Colonic mucosa (tissue), 4 donors: ENCODE measurements around the gene DGKZ. TPM values are rescaled to one million over a fixed set of nuclear protein-coding genes. Genes with fewer than 3 reads are reported as not detected.

ENCODE experiments used
- DNase-seq: peaks from one replicate; pipeline ENCODE4 v3.0.0-alpha.2; 2020
- H3K27ac ChIP-seq: fragments of 200-600 bp; one replicate; pipeline ENCODE4 v1.8.0; 2021
- H3K27me3 ChIP-seq: fragments of 200-600 bp; one replicate; pipeline ENCODE4 v1.8.0; 2021
- H3K36me3 ChIP-seq: fragments of 200-600 bp; one replicate; pipeline ENCODE4 v1.8.0; 2021
- H3K4me1 ChIP-seq: fragments of 200-600 bp; one replicate; pipeline ENCODE4 v1.8.0; 2021; ENCODE audit warnings: mild to moderate bottlenecking
- H3K4me3 ChIP-seq: fragments of 200-600 bp; one replicate; pipeline ENCODE4 v1.8.0; 2021
- H3K9ac ChIP-seq, 2 donors: one replicate each; pipeline ENCODE4 v1.7.0; 2013; ENCODE audit warnings: control low read depth in 2 of 2, low read depth in 2 of 2, low read length in 2 of 2
- H3K9me3 ChIP-seq: fragments of 200-600 bp; one replicate; pipeline ENCODE4 v1.8.0; 2021
- intact Hi-C: fragments of 100-400 bp; cut with DNase I; formaldehyde crosslinking; loops from one replicate; pipeline ENCODE4 v1.14.1; 2022
- total RNA-seq, 2 donors: library from RNA; stranded (reverse); fragmentation: NEBNext Ultra II Directional in 1 of 2; extraction: Animal tissue kit (Norgen Biotek cat#: 25700) in 1 of 2; gene quantifications; one replicate each; pipeline ENCODE4 v1.2.1, GENCODE V29; 2021
- TF ChIP-seq, protein P1 (sequence below): fragments of 200-600 bp; IDR thresholded peaks from one replicate; pipeline ENCODE4 v1.8.0; 2022; ENCODE audit warnings: antibody characterized with exemption, mild to moderate bottlenecking
- donor health status: healthy.
- donor health status: DM: no; HTN: no; CAD: no.
- donor health status: DM: no; HTN: no; CAD: no.

DGKZ gene
- total RNA-seq, 2 donors from 2014 or later = 42.7 to 83.8 TPM

GRCh38 chr11:46391578-46392420 is 44.5 kb downstream of the DGKZ start, which contains the start of gene CHRM4:
Gene CHRM4, minus strand, starts transcription at chr11:46391776. Its CDS starts 5,219 bp downstream, at chr11:46386557.
- Histone ChIP-seq H3K9me3 (no peaks in the 10 kb centered on the region), H3K4me1 (peaks cover 16% of the 10 kb centered on the region), H3K27me3 (peaks cover 57% of the 10 kb centered on the region), H3K4me3 (peak within 1 kb of the TSS; percentile 40), H3K27ac (no peak within 1 kb of the TSS), H3K36me3 (no peaks in the 10 kb centered on the region), H3K9ac (no peak within 1 kb of the TSS)
- TF ChIP-seq, protein P1, sequence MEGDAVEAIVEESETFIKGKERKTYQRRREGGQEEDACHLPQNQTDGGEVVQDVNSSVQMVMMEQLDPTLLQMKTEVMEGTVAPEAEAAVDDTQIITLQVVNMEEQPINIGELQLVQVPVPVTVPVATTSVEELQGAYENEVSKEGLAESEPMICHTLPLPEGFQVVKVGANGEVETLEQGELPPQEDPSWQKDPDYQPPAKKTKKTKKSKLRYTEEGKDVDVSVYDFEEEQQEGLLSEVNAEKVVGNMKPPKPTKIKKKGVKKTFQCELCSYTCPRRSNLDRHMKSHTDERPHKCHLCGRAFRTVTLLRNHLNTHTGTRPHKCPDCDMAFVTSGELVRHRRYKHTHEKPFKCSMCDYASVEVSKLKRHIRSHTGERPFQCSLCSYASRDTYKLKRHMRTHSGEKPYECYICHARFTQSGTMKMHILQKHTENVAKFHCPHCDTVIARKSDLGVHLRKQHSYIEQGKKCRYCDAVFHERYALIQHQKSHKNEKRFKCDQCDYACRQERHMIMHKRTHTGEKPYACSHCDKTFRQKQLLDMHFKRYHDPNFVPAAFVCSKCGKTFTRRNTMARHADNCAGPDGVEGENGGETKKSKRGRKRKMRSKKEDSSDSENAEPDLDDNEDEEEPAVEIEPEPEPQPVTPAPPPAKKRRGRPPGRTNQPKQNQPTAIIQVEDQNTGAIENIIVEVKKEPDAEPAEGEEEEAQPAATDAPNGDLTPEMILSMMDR = no peak
- intact Hi-C loops = loop anchor here (2.0 kb wide), 1 partner anchor 145 kb away; no protein-coding TSS in a partner anchor
- DNase-seq = no peak

DNA sequence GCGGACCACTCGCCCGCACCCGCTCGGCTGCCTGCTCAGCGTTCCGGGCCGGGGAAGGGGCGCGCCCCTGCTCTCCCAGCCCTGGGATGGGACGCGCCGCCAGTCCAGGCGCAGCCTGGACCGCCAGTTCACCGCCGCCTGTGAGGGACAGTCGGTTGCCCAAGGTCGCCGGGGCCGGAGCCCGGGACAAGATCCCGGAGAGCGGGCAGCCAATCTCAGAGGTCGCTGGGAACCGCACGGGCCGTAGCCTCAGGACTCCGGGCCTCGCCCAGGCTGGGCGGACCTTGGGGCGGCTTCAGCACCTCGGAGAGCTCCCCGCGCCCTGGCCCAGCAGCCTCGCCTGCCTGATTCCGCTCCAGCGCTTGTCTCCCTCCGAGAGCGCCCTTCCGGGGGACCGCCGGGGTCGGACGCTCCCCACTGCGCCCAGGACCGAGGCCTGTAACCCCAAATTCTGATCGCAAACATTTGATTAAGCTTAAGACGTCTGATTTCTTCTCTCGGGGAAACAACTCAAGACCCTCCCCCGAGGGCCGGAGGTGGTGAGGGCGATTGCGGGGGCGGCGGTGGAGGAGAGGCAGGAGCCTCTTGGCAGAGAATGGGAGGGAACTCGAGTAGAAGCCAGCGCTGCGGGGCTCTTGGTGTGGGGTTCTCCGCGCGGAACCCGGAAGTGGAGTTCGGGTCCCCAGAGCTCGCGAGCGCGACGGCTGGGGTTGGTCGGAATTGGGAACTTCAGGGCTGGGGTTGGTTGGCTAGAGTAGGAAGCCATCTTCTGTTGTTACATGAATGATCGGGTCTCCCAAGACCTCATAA is 45.4 kb downstream of the DGKZ start:
- peak; percentile 85 for DNase-seq
- Histone ChIP-seq H3K27me3 (peaks cover 51% of the 10 kb centered on the region), H3K4me3 (peak overlapping the region; percentile 40), H3K9ac (no peak overlapping the region), H3K27ac (no peak overlapping the region), H3K36me3 (no peaks in the 10 kb centered on the region), H3K9me3 (no peaks in the 10 kb centered on the region), H3K4me1 (peaks cover 16% of the 10 kb centered on the region)
- intact Hi-C loops = loop anchor here (2.0 kb wide), 1 partner anchor 144 kb away; no protein-coding TSS in a partner anchor
- TF ChIP-seq, protein P1 = no peak

DNA sequence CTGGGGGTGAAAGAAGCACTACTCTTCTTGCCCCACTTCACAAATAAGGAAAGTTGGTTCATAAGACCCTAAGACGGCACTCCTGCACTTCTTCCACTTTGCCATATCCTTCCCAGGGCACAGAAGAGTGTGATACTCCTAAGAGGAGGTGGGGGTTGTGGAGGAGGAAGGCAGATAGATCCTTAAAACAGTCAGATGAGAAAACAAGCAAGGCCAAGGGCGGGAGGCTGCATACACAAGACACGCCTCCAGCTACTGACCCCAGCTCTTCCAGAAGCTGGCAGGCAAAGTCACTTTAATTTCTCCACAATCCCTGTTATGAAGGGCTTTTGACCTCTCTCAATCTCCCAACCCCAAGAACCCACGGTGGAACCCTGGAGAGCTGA is 46.0 kb downstream of the DGKZ start:
- Histone ChIP-seq H3K9me3 (no peaks in the 10 kb centered on the region), H3K4me1 (peaks cover 16% of the 10 kb centered on the region), H3K4me3 (no peak overlapping the region), H3K27ac (no peak overlapping the region), H3K27me3 (peaks cover 45% of the 10 kb centered on the region), H3K9ac (no peak overlapping the region), H3K36me3 (no peaks in the 10 kb centered on the region)
- intact Hi-C loops = loop anchor here (2.0 kb wide), 1 partner anchor 144 kb away; no protein-coding TSS in a partner anchor
- no peak for DNase-seq
- TF ChIP-seq, protein P1 = no peak

DNA sequence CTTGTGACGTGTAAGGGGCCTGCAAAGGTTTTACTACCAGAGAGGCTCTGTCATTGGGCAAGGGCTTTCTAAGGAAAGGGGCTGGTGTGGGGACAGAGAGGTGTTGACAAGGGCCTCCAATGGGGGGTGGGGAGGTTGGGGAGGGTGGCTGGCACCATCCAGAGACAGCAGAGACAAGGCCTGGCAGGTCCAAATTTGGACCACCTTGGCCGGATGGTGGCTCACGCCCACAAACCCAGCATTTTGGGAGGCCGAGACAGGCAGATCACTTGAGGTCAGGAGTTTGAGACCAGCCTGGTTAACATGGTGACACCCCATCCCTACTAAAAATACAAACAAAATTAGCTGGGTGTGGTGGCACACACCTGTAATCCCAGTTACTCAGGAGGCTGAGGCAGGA is 46.5 kb downstream of the DGKZ start:
- no peak for DNase-seq
- intact Hi-C loops = loop anchor here (2.0 kb wide), 1 partner anchor 143 kb away; no protein-coding TSS in a partner anchor
- no peak overlapping the region for H3K4me3 ChIP-seq
- H3K9ac ChIP-seq = no peak overlapping the region
- H3K36me3 ChIP-seq = no peaks in the 10 kb centered on the region
- peaks cover 40% of the 10 kb centered on the region for H3K27me3 ChIP-seq
- TF ChIP-seq, protein P1 = no peak
- H3K9me3 ChIP-seq = no peaks in the 10 kb centered on the region
- peaks cover 16% of the 10 kb centered on the region for H3K4me1 ChIP-seq
- no peak overlapping the region for H3K27ac ChIP-seq

- H3K4me3 ChIP-seq = no peak overlapping the region
- no peak overlapping the region for H3K9ac ChIP-seq
- no peaks in the 10 kb centered on the region for H3K4me1 ChIP-seq
- DNase-seq = no peak
- intact Hi-C loops = no loop called here
- TF ChIP-seq, protein P1 = no peak
- no peaks in the 10 kb centered on the region for H3K36me3 ChIP-seq
- no peaks in the 10 kb centered on the region for H3K9me3 ChIP-seq
- peaks cover 4% of the 10 kb centered on the region for H3K27me3 ChIP-seq
- no peak overlapping the region for H3K27ac ChIP-seq
Measured at GRCh38 chr11:46397526-46397925, 50.3 kb downstream of the DGKZ start.
